Activated CD4-positive, CD25-positive, alpha-beta regulatory T cell treated with anti-CD3 and anti-CD28 coated beads, Interleukin-2, amount 50 U/mL, for 16 hours (primary cell): ENCODE results near the gene DCC.

ENCODE experiments used
- DNase-seq: peaks from one replicate; pipeline ENCODE4 v3.0.0-alpha.2; 2020; ENCODE audit warnings: low read depth, low spot score

Gene DCC

GRCh38 chr18:53193870-53194269, 853.9 kb downstream of the DCC start:
- no peak for DNase-seq

- no peak for DNase-seq
These were observed 879.9 kb downstream of the DCC start for GRCh38 chr18:53219853-53220252.

DNA sequence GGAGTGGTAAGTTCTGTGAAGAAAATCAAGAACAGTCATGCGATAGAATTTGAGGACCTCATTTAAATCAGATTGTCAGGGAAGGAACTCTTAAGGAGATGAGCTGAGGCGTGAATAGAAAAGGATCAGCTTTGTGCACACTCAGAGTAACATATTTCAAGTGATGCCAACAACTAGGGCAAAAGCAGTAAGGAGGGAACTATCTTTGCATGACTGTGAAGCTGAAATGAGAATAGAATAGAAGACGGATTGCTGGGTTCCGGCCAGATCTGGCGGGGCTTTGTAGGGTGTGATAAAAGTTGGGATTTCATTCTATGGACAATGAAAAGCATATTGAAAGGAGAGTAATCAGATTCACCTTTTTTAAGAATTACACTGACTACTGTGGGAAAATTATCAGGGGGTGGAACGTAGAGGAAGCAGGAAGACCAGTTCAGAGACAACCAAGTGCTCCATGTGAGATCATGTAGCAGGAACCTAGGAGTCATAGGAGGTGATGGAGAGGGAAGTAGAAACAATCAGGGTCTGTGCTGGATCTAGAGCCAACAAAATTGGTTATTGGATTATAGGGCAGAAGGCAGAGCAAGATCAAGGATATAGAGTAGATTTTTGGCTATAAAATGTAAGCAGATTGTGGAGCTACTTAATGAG, 884.3 kb downstream of the DCC start:
- no peak for DNase-seq

GRCh38 chr18:53225567-53226325, 885.7 kb downstream of the DCC start:
- no peak for DNase-seq

DNA sequence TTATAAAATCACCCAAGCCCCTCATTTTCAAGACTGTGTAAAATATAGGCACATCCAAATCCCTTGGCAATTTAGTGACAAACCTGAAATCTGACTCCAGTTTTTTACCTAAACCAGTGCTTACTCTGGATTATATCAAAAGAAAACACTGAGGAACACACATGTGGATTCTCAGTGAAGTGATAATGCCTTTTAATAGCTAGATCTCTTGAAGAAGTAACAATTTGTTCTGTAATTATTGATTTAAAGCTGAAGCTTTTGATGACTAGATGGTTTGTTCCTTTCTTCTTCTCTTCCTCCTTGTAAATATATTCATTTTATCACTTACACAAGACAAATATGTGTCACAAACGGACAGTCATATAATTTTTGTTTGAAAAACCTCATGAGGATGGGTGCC, 894.6 kb downstream of the DCC start:
- DNase-seq: no peak

- DNase-seq: no peak
These were observed 901.2 kb downstream of the DCC start for GRCh38 chr18:53241161-53241560.

- DNase-seq: no peak
These were observed 913.8 kb downstream of the DCC start for GRCh38 chr18:53253789-53254188.

- DNase-seq: no peak
These were observed 914.3 kb downstream of the DCC start for GRCh38 chr18:53254265-53254664.

DNA sequence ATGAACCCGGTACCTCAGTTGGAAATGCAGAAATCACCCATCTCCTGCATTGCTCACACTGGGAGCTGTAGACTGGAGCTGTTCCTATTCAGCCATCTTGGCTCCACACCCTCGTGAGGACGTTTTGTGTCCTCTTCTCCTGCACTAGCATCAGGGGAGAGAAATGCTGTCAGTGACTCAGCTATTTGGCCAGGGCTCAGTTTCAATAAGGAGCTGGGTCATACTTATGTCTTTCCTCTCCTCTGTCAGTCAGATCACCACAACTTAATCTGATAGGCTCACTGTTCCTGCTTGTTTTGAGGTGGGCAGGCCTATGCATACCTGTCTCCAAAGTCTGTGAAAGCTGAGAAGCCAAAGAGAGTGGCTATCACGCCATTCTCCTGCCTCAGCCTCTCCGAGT, 921.2 kb downstream of the DCC start:
- no peak for DNase-seq

GRCh38 chr18:53266850-53267249, 926.9 kb downstream of the DCC start:
- DNase-seq: no peak

- DNase-seq: no peak
These were observed 928.5 kb downstream of the DCC start for GRCh38 chr18:53268455-53268854.

DNA sequence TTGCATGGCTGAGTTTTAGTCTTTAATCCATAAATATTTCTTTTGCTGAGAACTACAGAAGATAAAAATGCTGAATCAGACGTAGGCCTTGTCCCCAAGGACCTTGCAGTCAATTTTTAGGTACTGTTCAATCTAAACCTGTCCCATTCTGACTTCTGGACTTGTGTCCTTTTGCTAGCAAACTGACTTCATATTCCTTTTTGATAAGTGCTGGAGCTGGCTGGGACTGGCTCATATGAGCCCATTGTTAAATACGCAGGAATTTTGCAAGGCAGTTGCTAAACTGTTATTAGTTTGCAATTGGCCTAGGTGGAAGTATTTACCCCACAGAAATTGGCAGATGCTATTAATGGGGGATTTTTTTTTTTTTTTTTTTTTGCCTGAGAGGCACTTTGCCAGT, 941.4 kb downstream of the DCC start:
- no peak for DNase-seq

DNA sequence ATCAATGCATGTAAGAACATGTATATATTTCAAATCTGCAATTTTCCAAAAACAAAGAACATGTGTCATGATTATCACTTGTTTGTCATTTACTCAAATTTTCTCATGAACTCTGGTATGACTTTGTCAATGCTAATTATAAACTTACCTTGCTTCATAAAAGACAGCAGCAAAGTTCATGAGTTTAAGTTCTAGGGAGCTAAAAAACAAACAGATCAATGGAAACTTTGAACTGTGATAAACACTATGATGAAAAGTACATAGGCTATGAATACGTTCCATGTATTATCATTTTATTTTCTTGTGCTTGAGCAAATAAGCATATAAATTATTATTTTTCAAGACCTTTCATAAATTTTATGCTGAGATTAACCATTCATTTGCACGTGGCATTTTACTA, 943.7 kb downstream of the DCC start:
- no peak for DNase-seq

DNA sequence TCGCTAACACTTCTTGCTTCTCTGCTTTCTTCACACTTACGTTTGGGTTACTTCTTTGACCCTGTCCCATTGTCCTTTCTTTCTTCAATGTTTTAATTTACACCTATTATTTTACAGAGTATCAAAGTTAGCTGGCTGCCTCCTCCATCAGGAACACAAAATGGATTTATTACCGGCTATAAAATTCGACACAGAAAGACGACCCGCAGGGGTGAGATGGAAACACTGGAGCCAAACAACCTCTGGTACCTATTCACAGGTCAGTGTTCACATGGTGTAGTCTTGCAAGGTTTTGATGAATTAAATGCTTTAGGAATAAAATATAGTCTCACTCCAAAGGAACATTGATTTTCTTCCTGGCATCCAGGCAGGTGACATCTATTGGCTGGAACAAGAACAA, 965.5 kb downstream of the DCC start:
- DNase-seq: no peak

- DNase-seq: no peak
These were observed 979.6 kb downstream of the DCC start for GRCh38 chr18:53319628-53320027.

GRCh38 chr18:53322163-53322562, 982.2 kb downstream of the DCC start:
- no peak for DNase-seq

DNA sequence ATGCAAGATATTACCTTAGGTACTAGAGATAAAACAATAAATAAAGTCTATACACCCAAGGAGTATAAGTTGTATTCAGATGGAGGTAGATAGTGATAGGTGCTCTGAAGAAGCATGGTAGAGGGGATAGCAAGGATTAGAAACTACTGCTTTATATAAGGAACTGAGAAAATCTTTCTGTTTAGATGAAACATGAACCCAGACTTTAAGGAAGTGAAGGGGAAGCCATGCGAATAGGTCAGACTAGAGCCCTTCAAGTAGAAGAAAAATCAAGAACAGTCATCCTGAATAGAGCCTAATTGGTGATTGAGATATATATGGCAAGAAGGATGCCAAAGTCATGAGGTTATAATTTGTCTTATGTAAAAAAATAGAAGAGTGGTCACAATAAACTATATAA, 984.4 kb downstream of the DCC start:
- no peak for DNase-seq

DNA sequence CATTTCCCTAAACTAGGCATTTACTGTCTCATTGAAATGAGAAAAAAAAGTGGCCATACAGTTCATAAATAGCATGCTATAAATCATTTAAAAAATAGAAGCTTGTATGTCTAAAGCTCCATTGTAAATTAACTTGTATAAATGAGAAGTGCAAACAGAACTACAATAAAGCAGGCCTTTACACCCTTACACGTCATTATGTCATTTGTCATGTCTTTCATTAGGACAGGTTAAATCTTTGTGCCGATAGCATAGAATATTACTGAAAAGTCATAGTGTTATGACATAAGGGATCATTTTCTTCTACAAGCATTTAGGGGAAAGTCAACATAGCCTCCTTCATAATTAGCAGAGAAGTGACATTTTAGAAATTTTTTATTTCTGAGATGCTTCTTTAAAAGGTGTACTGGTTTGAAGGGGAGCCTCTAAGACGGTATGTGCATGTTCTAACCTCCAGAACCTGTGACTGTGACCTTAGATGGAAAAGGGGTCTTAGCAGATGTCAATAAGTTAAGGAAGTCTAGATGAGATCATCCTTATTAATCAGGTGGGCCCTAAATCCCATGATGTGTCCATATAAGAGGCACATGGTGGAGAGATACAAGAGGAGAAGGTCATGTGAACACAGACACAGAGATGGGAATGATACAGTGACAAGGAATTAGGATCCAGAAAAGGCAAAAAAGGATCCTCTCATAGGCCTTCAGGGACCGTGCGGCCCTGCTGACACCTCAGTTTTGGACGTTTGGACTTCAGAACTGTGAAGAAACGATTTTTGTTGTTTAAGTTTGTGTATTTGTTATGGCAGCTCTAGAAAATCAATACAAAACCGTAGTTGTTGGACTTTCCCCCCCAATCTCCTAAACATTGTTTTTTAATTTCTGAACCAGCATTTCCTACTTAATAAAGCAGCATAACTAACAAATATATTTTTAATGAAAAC, 1020.8 kb downstream of the DCC start:
- no peak for DNase-seq

- no peak for DNase-seq
These were observed 1035.6 kb downstream of the DCC start for GRCh38 chr18:53375621-53376020.

DNA sequence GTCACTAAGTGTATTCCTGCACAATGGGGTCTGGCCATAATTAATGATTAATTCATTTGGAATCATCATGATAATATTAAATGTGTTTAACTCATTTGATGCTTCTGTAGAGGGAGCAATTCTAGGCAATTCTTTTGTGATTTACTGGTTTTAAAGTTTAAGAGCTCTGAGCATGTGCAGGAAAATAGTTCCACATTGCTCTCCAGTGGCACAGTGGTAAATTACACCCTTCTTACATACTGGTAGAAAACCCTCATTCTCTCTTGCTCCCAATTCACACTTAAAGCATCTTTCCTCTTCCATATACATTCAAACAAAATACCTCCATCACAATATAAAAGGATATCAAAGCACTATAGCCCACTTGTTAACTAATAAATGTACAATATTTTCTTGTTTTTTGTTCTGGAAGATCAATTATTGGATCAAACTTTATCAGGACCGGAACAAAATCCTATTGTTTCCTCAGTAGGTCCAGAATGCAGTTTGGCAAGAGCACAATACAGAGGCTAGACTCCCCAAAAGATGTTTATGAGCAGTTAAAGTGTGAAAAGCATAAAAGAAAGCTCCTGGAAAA, 1040.2 kb downstream of the DCC start:
- no peak for DNase-seq

DNA sequence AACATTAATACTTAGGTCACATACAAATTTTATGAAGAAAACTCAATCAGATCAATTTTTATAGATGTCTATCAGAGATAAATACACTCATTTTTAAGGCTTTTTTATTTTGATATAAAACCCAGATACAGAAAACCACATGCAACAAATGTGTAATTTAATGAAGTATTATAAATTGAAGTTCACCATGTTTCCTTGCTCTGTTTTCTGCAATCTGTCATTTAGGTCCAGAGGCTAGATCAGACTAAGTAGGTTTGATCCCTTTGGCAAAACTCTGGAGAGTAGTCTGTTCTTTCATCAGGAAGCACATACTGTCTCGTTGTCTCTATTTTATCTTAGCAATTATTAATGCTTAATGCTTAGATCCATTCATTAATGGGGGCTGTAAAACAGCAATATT, 1042.9 kb downstream of the DCC start:
- DNase-seq: no peak

DNA sequence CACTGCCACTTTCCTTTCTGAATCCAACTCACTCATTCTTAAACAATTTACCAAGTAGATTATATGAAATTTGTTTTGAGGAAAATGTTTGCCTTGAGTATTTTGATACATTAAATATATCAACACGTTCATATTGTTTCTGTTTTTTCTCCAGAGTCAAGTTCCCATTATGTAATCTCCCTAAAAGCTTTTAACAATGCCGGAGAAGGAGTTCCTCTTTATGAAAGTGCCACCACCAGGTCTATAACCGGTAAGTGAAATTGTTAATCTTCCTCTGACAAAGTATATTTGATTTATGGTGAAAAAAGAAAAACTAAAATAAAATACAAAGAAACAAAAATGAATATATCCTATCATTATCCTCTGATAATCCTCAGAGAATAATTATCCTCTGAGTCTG, 1045.9 kb downstream of the DCC start:
- no peak for DNase-seq
